GM18520 (cell line): ENCODE data around the gene RERG.

Source experiments
- ATAC-seq: cut with Tn5 transposase; IDR thresholded peaks from one replicate; pipeline ENCODE4 v1.9.1; 2021; ENCODE audit not compliant: unreplicated experiment

RERG gene, protein sequence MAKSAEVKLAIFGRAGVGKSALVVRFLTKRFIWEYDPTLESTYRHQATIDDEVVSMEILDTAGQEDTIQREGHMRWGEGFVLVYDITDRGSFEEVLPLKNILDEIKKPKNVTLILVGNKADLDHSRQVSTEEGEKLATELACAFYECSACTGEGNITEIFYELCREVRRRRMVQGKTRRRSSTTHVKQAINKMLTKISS

DNA sequence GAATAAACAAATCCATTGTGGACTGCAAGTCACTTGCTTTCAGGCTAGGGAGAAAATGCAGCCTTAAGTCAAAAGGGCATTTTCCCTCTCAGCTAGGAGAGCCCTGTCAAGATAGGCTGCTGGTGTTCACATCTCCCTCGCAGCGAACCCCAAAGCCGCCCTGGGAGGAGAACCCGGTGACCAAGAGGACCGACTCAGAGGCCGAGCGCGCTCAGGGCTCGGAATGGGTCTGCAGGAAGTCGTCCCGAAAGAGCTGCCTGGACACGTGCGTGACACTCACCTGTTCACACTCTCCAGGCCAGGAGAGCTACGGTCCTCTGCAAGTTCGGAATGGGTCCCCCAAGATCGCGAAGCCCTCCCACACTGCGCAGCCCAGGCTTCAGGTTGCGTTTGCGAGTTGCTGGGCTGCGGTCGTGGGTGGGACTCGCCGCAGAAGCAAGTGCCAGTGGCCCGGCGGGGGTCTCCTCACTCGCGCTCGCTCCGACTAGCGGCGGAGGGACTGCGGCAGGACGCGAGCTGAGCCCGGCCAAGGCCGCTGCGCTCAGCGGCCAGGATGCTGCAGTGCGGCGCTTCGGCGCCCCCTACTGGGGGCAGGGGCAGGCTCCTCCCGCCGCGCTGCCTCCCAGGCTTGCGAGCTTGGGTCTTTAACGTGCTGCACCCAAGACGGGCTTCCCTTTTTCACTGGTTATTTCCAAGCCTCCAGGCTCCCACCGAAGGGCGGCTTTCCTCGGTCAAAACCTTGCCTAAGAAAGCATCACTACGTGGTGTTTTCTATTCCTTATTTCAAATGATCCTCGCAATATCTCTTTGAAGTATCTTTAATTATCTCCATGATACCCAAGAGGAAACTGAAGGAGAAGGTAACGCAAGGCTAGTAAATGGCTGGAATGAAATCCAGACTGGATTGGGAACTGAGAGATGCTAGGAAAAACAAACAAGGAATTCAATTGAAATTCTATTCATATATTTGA is at the start of gene RERG:
Gene RERG, minus strand, starts transcription at position 503 of the 971 bp plus-strand sequence. CDS start 3,928 bp downstream, outside the sequence.
- peak; percentile 70 for ATAC-seq

- ATAC-seq, result no peak
Observed at GRCh38 chr12:15270591-15270990, 49.4 kb upstream of the RERG start.

DNA sequence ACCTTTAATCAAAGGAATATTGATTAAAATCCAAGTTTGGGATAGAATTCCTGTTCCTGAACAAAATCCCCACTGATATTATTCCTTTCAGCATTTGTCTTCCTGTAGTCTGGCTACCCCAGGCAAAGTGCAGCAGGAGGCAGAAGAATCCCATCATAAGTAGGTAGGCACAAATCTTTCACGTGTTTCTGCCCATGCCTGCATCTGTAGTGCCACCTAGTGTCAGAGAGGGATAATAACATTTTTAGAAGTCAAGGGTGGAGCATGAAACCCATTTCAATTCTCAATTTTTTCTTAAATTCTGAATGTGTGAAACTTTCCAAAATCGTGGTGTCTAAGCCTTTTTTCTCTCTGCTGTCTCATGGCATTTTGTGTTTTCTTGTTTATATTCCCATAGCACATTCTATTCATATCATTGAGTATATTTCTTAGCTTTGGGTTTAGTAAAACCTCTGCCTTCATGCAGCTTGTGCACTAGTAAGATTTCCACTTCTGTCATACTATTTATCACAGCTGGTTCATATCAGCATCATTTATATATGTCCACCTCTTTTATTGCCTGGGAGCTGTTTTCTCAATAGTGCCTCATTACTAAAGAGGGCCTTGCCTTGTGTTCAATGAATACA is 47.8 kb upstream of the RERG start:
- peak; percentile 65 for ATAC-seq

- no peak for ATAC-seq
Observed at GRCh38 chr12:15268309-15268708, 47.1 kb upstream of the RERG start.

DNA sequence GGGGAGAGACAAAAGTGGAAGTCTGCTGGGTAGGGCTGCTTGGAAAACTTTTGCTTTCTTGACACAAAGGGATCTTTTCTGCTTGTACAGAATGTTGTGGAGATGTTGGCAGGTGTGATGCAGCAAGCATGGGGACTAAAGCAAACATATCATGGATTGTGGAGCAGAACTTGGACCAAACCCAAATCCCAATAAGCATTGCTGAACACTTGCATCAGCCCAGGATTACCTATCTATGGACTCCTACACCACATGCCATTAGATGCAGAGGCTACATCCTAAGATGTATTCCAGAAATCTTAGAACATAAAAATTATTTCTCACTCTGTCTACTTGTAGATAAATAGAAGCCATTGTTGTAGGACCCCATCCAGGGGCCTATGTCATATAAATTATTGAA is 44.7 kb upstream of the RERG start:
- ATAC-seq, result no peak

DNA sequence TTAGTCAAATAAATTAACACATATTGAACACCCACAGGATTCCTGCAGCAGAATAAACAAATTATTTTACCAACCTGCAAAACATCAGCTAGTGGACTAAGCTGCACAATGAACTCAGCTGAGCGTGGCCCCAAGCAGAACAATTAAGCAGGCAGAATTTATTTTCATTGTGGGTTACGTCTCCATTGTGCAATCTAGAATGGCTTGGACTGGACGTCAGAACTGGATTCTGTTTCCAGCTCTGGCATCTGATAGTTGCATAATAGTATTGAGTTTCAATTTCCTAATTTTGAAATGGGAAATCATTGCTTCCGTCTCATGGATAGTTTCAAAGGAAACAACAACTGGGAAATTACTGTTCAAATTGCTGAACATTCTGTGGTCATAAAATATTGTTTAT is 35.5 kb upstream of the RERG start:
- no peak for ATAC-seq

DNA sequence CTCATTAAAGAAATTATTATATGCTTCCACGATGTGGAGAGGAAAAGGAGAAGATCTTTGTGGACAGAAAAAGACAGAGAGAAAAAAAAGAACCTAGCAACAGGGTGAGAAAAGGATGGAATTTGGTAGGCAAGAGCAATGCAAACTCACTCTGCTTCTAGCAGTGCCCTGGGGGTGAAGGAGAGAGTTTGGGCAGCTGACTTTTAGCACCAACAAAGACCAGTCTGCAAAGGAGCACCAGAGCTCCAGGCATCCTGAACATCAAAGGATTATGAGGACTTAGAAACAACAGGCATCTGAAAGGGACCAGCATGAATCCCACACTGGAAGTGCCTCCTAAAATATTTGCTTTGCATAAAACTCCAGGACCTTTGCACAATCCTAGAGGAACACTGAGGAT is 32.8 kb upstream of the RERG start:
- ATAC-seq, result no peak

GRCh38 chr12:15244926-15245325 is 23.7 kb upstream of the RERG start:
- ATAC-seq, result no peak

GRCh38 chr12:15244341-15244740 is 23.1 kb upstream of the RERG start:
- ATAC-seq, result no peak

- ATAC-seq, result no peak
Observed at GRCh38 chr12:15243102-15243501, 21.9 kb upstream of the RERG start.

DNA sequence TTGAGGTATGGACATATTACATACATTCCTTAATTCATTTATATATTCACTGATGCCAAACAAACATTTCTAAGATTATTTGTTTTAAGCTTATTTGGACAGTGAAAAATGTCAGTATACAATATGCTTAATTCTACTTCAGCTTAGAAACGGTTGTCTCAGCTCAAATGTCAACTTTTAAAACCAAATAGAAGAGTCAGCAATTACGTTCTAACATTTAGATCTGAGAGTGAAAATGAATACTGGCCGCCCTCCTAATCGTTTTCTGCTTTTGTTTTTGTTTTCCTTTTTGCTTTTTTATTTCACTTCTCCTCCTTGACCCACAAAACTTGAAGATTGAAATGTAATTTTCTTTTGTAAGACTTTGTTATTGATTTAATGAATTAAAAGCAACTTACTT is 19.7 kb upstream of the RERG start:
- no peak for ATAC-seq

DNA sequence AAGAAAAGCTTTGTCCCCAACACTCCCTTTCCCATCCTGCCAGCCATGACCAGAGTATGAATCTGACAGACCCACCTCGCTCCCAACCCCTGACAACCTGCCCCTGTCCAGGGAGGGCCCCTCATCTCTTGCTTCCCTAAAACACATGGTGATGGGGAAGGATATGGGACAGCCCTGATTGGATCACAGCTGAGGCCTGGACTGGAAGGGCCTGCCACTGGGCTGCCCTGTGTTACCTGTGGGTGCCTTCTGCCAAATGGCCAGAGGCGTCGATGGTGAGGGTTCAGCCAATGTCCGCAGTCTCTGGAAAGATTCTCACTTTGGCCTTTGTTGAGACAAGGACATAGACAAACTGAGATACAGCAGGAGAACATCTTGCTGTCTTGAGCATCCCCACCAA is 13.3 kb upstream of the RERG start:
- ATAC-seq, result no peak

GRCh38 chr12:15234011-15234410 is 12.8 kb upstream of the RERG start:
- ATAC-seq, result no peak

DNA sequence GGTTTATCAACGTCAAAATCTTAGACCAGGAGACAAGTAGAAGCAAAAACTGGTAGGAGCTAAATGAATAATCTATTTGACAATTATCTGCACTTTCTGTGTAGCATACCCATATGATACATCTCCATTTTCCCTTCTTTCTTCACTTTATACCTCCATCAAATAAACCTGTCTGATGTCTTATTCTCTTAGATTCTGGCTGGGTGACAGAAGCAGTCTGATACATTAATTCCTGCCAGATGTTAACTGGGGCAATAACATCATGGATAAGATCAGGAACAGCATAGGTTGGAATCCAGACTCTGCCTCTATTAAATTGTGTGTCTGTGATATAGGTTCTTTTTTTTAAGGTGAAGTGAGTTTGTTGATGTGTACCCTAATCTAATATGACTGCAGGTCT is 11.7 kb upstream of the RERG start:
- ATAC-seq, result no peak

GRCh38 chr12:15231493-15231892 is 10.3 kb upstream of the RERG start:
- ATAC-seq, result no peak

- ATAC-seq, result no peak
Observed at GRCh38 chr12:15230751-15231150, 9.5 kb upstream of the RERG start.

DNA sequence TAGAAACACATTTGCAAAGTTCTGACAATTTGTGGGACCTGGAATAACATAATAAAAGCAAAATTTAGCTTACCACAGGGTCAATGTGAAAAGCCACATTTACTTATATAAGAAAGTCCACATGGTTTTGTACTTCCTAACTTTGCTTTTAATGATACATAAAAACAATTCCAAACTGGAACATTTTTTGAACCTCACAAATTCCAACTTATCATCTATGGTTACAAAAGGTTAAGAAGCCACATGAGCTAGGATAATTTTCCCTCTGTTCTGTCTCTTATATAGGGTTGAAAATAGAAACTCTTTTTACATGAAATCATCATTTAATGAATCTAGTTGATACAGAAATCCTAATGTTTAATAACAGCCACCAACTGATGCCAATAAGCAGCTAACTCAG is 8.9 kb upstream of the RERG start:
- no peak for ATAC-seq

DNA sequence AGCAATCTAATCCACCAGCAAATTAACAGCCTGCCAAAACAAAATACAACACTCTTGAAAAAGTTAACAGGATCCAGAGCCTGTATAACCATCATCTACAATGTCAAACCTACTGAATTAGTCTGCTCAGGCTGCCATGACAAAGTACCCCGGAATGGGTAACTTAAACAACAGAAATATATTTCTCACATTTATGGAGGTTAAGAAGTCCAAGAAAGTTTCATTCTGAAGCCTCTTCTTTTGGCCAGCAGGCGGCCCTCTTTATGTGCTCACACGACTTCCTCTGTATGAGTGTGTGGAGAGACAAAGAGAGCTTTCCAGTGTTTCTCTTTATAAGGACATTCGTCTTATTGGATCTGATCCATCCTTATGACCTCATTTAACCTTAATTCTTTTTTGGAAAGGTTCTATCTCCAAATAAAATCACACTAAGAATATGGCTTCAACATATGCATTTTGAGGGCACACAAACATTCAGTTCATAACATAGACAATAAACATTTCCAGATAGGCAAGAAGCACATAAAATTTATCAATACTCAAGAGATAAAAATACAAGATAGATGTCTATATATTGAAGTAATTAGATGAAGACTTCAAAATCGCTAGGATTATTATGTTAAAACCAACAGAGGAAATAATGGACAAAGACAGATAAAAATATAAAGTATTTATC is 5.9 kb upstream of the RERG start:
- no peak for ATAC-seq

GRCh38 chr12:15225863-15226218 is 4.6 kb upstream of the RERG start:
- ATAC-seq, result peak; percentile 55

DNA sequence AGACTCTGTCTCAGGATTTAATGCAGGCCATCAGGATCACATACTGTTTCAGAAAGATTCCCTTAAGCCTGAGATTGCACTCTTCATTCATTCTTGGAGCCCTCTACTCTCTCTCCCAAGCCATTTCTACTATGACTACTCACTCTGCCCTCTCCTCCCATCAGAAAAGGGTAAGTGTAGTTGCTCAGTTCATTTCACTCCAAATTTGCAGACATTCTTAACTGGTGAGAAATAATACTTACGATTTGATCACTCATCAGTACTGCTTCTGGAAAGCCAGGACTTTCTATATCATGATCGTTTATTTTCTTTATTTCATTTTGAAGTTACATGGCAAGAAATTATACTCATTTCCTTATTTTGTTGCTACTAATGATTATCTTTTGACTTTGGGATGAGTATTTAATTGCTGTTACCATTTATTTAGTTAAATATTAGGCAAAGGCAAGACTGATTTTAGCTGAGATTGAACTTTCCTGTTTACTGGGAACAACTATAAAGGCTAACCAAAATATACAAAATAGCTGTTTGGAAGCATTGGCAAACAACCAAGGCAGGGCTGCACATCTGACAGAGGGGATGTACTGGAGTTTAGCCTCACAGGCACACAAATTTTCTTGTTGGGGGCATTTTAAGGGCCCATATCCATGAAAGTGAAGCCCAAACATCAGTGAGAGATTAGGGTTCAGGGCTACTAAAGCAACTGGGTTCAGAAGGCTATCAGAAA is 4.1 kb upstream of the RERG start:
- no peak for ATAC-seq

DNA sequence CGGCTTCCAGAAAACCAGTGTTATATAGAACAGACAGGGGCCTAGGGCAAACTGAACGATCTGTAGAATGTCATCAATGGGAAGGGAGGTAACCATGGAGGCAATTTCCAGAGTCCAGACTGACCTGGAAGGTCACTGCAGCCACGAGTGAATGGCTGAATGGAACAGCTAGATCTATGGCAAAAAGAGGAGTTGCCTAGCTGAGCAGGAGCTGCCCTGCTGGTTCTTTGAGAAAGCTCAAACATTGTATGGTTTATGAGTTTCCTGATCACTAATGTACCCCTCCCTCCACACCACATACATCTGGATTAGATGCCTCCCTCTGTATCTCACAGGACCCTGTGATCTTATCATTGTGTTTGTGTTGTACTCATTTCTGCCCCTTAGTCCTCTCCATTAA is 1.0 kb upstream of the RERG start:
- no peak for ATAC-seq
